Epithelial cell of proximal tubule (primary cell): Measurements from ENCODE around the gene FH. TPM values are rescaled to one million over a fixed set of nuclear protein-coding genes. Genes with fewer than 3 reads are reported as not detected.

Experiments used
- DNase-seq: peaks from one replicate; pipeline ENCODE4 v3.0.0-alpha.2; 2011; ENCODE audit warnings: low read depth
- H3K4me3 ChIP-seq: 2 replicates; pipeline ENCODE4 v1.5.1; 2011; ENCODE audit warnings: low read depth, mild to moderate bottlenecking, low read length
- total RNA-seq: library from RNA; depleted of rRNA; stranded (reverse); fragments of >200 nt; gene quantifications from 2 replicates; pipeline ENCODE4 v1.2.3, GENCODE V29; 2015
- TF ChIP-seq, protein P1 (sequence below): conservative IDR thresholded peaks from 2 replicates; pipeline ENCODE4 v1.5.1; 2012; ENCODE audit warnings: low read depth, mild to moderate bottlenecking, low read length

FH gene
- 75.1 and 134 TPM in 2 replicates for total RNA-seq

DNA sequence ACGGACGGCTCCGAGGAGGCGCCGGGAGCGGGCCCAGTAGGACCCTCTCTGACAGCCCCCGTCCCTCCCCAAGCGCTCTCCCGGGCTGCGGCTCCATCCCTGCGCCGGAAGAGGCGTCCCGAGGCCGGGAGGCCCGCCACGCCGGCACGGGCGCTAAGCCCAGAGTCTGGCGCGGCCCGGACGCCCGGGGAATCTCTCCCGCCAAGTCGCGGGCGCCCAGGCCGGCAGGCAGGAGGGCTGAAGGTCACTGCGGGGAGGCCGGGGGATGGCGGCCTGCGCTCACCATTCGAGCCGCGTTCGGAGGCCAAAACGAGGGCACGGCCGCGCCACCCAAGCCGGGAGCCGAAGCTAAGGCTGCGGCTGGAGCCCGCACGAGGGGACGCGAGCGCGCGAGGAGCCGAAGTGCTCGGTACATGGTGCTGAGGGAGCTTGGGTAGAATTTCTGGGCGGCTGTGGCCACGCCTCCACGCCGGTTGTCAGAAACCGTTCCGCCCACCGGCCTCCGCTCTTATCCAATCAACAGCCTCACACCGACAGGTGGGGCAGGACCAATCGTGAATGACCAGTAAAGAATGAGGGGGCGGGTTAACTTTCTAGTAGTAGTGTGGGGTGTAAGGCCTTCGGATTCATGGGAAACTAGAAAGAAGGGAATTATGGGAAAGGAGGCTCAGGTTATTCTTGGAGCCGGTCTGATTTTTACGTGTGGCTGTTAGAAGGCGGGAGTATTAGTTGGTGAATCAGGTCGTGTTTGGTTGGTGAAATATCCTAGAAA, at the start of gene FH:
Gene FH, minus strand, starts transcription at position 448 of the 772 bp plus-strand sequence. Its CDS starts 33 bp downstream, at position 415.
- H3K4me3 ChIP-seq = peak within 1 kb of the TSS; percentile 90
- DNase-seq = peak; percentile 89
- TF ChIP-seq, protein P1, sequence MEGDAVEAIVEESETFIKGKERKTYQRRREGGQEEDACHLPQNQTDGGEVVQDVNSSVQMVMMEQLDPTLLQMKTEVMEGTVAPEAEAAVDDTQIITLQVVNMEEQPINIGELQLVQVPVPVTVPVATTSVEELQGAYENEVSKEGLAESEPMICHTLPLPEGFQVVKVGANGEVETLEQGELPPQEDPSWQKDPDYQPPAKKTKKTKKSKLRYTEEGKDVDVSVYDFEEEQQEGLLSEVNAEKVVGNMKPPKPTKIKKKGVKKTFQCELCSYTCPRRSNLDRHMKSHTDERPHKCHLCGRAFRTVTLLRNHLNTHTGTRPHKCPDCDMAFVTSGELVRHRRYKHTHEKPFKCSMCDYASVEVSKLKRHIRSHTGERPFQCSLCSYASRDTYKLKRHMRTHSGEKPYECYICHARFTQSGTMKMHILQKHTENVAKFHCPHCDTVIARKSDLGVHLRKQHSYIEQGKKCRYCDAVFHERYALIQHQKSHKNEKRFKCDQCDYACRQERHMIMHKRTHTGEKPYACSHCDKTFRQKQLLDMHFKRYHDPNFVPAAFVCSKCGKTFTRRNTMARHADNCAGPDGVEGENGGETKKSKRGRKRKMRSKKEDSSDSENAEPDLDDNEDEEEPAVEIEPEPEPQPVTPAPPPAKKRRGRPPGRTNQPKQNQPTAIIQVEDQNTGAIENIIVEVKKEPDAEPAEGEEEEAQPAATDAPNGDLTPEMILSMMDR = no peak

DNA sequence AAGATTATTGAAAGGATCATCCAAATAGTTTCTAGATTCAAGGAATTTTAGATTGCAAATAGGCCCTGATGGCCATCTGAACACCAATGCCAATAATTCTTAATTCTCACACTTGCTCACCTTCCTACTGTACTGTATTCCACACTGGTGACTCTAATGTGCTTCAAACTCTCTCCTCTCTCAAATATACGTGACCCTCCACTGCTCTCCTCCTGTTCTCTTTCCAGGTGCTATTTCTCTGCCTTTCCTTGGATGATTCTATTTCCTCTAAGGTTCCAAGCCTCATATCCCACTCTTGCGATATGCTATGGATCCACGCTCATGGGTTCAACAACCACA, 41.3 kb upstream of the FH start:
- no peak overlapping the region for H3K4me3 ChIP-seq
- DNase-seq = no peak
- TF ChIP-seq, protein P1 = no peak

DNA sequence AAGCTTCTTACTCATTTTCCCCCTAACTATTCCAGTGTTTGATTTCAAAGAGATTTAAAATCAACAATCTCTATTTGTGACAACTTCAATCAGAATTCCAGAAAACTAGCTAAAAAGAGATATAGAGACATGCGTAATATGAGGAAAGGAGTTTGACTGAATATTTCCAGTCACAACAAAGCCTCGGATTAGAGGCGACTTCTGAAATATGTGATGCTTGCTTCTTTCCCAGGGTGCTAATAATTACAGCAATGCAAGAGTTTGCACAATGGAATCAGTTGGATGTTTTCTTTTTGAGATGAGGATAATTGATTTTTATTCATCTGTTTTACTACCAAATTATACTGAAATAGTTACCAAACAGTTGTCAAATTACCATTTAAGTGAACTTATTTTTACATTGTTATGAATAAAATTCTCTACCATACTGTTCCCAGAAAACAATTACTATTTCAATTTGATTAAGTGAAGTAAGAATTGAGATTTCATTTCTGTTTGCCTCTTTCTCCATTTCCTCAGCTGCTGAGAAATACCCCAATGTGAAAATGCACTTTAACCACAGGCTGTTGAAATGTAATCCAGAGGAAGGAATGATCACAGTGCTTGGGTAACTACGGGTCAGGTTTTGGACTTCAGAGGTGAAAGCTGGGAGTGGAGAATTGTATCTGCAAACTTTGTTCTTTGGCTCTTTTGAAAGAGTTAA, 40.7 kb upstream of the FH start:
- TF ChIP-seq, protein P1 = no peak
- no peak for DNase-seq
- no peak overlapping the region for H3K4me3 ChIP-seq

DNA sequence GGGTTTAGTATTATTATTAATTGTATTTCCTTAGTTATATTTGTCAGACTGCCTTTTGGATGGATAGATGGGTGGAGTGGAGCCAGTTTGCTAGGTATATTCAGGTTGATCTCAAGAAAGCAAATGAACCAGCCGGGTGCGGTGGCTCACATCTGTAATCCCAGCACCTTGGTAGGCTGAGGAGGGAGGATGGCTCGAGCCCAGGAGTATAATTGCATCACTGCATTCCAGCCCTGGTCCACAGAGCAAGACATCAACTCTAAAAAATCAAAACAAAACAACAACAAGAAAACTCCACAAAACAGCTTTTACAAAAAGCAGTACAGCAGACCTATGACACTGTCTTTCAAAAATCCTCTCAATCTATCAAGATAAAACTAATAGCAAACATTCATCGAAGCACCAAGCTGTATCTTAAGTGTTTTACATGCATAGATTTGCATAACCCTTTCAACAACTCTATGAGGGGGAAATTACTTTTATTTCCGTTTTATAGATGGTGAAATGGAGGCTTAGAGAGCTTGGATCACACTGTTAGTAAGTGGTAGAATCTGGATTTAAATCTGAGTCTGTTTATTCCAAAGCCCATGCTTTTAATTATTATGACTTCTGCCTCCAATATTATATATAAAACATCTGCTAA, 38.1 kb upstream of the FH start:
- no peak overlapping the region for H3K4me3 ChIP-seq
- DNase-seq = no peak
- TF ChIP-seq, protein P1 = no peak

DNA sequence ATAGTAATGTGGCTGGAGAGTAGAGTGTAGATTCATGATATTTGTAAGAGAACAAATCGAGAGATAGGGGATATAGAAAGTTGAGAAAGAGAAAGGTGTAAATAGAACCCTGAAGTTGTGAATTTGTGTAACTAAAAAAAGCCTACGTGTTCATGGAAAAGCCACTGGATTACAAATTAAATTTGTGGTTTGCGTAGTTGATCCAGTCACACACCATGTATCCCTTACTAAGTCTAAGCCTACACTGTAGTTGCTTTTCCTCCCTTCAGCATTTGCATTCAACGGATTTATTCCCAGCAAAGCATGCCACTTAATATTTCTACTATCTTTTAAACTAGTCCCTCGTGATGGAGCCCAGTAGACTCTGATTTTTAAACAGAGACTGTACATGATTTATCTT, 37.5 kb upstream of the FH start:
- TF ChIP-seq, protein P1 = no peak
- DNase-seq = no peak
- H3K4me3 ChIP-seq = no peak overlapping the region

DNA sequence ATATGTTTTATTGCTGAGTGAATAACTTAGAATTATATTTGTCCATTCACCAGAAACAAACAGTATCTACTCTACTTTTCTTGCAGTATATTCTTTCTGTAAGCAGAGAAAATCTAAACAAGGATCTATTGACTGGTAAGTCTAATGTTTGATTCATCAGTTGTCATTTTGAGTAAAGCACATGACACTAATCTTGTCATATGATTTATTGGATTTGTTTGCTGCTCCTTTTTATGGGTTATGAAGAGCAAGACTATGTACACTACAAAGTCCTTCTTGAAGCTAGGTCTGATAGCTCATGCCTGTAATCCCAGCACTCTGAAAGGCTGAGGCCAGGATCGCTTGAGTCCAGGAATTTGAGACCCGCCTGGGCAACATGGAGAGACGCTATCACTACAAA, 36.0 kb upstream of the FH start:
- DNase-seq = no peak
- TF ChIP-seq, protein P1 = no peak
- H3K4me3 ChIP-seq = no peak overlapping the region
